Activated CD8-positive, alpha-beta T cell treated with anti-CD3 and anti-CD28 coated beads for 36 hours (primary cell): Measurements from ENCODE around the gene TMEM134. TPM values are rescaled to one million over a fixed set of nuclear protein-coding genes. Genes with fewer than 3 reads are reported as not detected.

Experiments
- ATAC-seq: fragments of 200-7000 bp; cut with Tn5 transposase; one replicate; pipeline ENCODE4 v1.10.0; 2021; ENCODE audit warnings: mild to moderate bottlenecking, moderate library complexity
- CTCF ChIA-PET: fragments of 350-600 bp; sonication (Branson Sonifier 250); formaldehyde crosslinking; loops from one replicate; lab custom pipeline; 2021; ENCODE audit warnings: antibody characterized with exemption; lab: Charles Lee
- POLR2A ChIA-PET: fragments of 350-600 bp; sonication (Branson Sonifier 250); formaldehyde crosslinking; loops from one replicate; lab custom pipeline; 2021; ENCODE audit warnings: antibody characterized with exemption; lab: Charles Lee
- DNase-seq: peaks from one replicate; pipeline ENCODE4 v3.0.0-alpha.2; 2020
- H3K27ac Mint-ChIP-seq: one replicate; pipeline ENCODE4 v1.8.0; 2021; ENCODE audit warnings: mild to moderate bottlenecking, mixed read lengths
- H3K27me3 Mint-ChIP-seq: one replicate; pipeline ENCODE4 v1.8.0; 2021; ENCODE audit warnings: mixed read lengths
- H3K36me3 Mint-ChIP-seq: one replicate; pipeline ENCODE4 v1.8.0; 2021; ENCODE audit warnings: low read depth, mixed read lengths
- H3K4me1 Mint-ChIP-seq: one replicate; pipeline ENCODE4 v1.8.0; 2021; ENCODE audit warnings: low read depth, mixed read lengths
- H3K4me3 Mint-ChIP-seq: one replicate; pipeline ENCODE4 v1.8.0; 2021; ENCODE audit warnings: mild to moderate bottlenecking, moderate library complexity, mixed read lengths
- H3K9me3 Mint-ChIP-seq: one replicate; pipeline ENCODE4 v1.8.0; 2021; ENCODE audit warnings: mixed read lengths
- intact Hi-C: fragments of 100-400 bp; cut with micrococcal nuclease; formaldehyde crosslinking; loops from one replicate; pipeline ENCODE4 v1.10.0; 2022
- total RNA-seq, 2 experiments: library from RNA; stranded (reverse); gene quantifications; one replicate each; pipeline ENCODE4 v1.2.3, GENCODE V29; 2021
- TF ChIP-seq, protein P1 (sequence below): fragments of 200-600 bp; IDR thresholded peaks from one replicate; pipeline ENCODE4 v1.8.0; 2022; ENCODE audit warnings: antibody characterized with exemption, mild to moderate bottlenecking

TMEM134 gene
- total RNA-seq, 2 experiments from 2014 or later: 56.0 to 59.2 TPM

- ATAC-seq (no peak), DNase-seq (no peak)
- CTCF ChIA-PET: interaction anchor here (1.4 kb wide), 1 partner anchor 144 kb away, joined by 3 read pairs; no protein-coding TSS in a partner anchor
- H3K9me3 Mint-ChIP-seq: no peaks in the 10 kb centered on the region
- no peaks in the 10 kb centered on the region for H3K27me3 Mint-ChIP-seq
- H3K4me3 Mint-ChIP-seq: no peak overlapping the region
- no peak overlapping the region for H3K27ac Mint-ChIP-seq
- H3K36me3 Mint-ChIP-seq: peaks cover 16% of the 10 kb centered on the region
- intact Hi-C loops: no loop called here
- POLR2A ChIA-PET: interaction anchor here (1.4 to 1.6 kb wide), 2 partner anchors 10 to 11 kb away, joined by 4 to 5 read pairs; partner anchors contain the start of gene PITPNM1
- TF ChIP-seq, protein P1, sequence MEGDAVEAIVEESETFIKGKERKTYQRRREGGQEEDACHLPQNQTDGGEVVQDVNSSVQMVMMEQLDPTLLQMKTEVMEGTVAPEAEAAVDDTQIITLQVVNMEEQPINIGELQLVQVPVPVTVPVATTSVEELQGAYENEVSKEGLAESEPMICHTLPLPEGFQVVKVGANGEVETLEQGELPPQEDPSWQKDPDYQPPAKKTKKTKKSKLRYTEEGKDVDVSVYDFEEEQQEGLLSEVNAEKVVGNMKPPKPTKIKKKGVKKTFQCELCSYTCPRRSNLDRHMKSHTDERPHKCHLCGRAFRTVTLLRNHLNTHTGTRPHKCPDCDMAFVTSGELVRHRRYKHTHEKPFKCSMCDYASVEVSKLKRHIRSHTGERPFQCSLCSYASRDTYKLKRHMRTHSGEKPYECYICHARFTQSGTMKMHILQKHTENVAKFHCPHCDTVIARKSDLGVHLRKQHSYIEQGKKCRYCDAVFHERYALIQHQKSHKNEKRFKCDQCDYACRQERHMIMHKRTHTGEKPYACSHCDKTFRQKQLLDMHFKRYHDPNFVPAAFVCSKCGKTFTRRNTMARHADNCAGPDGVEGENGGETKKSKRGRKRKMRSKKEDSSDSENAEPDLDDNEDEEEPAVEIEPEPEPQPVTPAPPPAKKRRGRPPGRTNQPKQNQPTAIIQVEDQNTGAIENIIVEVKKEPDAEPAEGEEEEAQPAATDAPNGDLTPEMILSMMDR: no peak
- H3K4me1 Mint-ChIP-seq: peaks cover 2% of the 10 kb centered on the region
These were observed 26.4 kb upstream of the TMEM134 start for GRCh38 chr11:67495234-67496005.

- DNase-seq (no peak), ATAC-seq (no peak)
- ChIA-PET CTCF (no interaction called here), POLR2A (interaction anchor here (1.4 to 1.6 kb wide), 2 partner anchors 11 kb away, joined by 4 to 5 read pairs; partner anchors contain the start of gene PITPNM1)
- Mint-ChIP-seq H3K4me3 (no peak overlapping the region), H3K27me3 (no peaks in the 10 kb centered on the region), H3K36me3 (peaks cover 17% of the 10 kb centered on the region), H3K4me1 (peaks cover 5% of the 10 kb centered on the region), H3K27ac (no peak overlapping the region), H3K9me3 (no peaks in the 10 kb centered on the region)
- intact Hi-C loops: no loop called here
- TF ChIP-seq, protein P1: no peak
These were observed 25.6 kb upstream of the TMEM134 start for GRCh38 chr11:67494371-67495233.

DNA sequence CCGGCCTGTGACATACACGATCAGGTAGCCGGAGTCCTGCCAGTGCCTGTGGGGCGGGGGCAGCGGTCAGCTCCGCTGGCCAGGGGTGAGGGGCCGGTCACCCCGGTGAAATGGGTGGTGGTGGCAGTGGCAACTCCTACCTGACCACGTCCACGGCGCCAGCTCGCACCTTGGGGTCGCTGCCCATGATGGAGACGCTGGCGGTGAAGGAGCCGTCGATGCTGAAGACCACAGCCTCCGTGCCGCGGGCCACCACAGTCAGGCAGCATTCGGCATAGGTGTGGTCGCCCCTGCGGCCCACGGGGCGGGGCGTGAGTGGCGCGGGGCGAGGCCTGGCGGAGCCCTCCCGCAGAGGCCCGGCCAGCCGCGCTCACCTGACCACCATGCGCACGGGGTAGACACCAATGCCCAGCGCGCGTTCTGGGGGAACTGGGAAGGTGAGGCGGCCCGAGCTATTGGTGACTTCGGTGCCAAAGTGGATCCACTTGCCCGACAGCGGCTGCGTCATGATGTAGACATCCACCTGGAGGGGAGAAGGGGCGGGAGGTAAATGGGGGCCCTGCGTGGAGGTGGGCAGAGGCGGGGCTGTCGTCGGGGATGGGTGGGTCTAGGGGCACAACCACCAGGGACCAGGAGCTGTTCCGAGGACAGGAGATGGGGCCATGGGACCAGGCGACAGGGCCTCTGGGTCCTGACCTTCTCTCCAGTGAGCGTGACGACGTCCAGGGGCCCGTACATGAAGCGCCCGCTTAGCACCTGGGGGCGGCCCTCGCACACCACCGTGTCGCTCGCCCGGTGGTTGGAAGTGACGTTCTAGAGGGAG, 24.7 kb upstream of the TMEM134 start:
- H3K27me3 Mint-ChIP-seq: no peaks in the 10 kb centered on the region
- H3K27ac Mint-ChIP-seq: no peak overlapping the region
- H3K9me3 Mint-ChIP-seq: no peaks in the 10 kb centered on the region
- DNase-seq (no peak), ATAC-seq (no peak)
- TF ChIP-seq, protein P1: no peak
- intact Hi-C loops: no loop called here
- ChIA-PET CTCF (no interaction called here), POLR2A (interaction anchor here (0.8 to 10.7 kb wide), 4 partner anchors 9 to 152 kb away, joined by 4 to 108 read pairs (median 4); partner anchors contain the start of gene PITPNM1)
- peaks cover 18% of the 10 kb centered on the region for H3K36me3 Mint-ChIP-seq
- no peak overlapping the region for H3K4me3 Mint-ChIP-seq
- peaks cover 11% of the 10 kb centered on the region for H3K4me1 Mint-ChIP-seq

GRCh38 chr11:67492801-67493547, 23.9 kb upstream of the TMEM134 start:
- no peak for DNase-seq
- H3K27me3 Mint-ChIP-seq: no peaks in the 10 kb centered on the region
- TF ChIP-seq, protein P1: no peak
- ChIA-PET CTCF (interaction anchor here (1.9 kb wide), 1 partner anchor 13 kb away, joined by 4 read pairs; the partner anchor contains the start of gene PITPNM1), POLR2A (interaction anchor here (0.8 to 10.7 kb wide), 6 partner anchors 8 to 151 kb away, joined by 3 to 108 read pairs (median 4); partner anchors contain the start of genes NUDT8, PITPNM1 and PTPRCAP)
- H3K36me3 Mint-ChIP-seq: peaks cover 26% of the 10 kb centered on the region
- intact Hi-C loops: no loop called here
- peak; percentile 32 for ATAC-seq
- H3K4me3 Mint-ChIP-seq: no peak overlapping the region
- H3K27ac Mint-ChIP-seq: peak overlapping the region; percentile 13
- H3K4me1 Mint-ChIP-seq: peaks cover 19% of the 10 kb centered on the region
- no peaks in the 10 kb centered on the region for H3K9me3 Mint-ChIP-seq
